Mesenchymal stem cell (in vitro differentiated cells and primary cell): ENCODE measurements around the gene EML4.

Source experiments
- DNase-seq: peaks from one replicate; pipeline ENCODE4 v3.0.0-alpha.2; 2013
- H2AFZ ChIP-seq: one replicate; pipeline ENCODE4 v1.6.1; 2013; ENCODE audit warnings: low read depth, mild to moderate bottlenecking, control low read depth, inconsistent platforms, low read length, moderate library complexity
- H2AK5ac ChIP-seq: 2 replicates; pipeline ENCODE4 v1.6.1; 2013; ENCODE audit warnings: low read length, moderate library complexity, mild to moderate bottlenecking, inconsistent platforms; ENCODE audit not compliant: severe bottlenecking
- H2BK120ac ChIP-seq: one replicate; pipeline ENCODE4 v1.6.1; 2013; ENCODE audit warnings: low read depth, mild to moderate bottlenecking, inconsistent platforms, low read length, moderate library complexity
- H2BK12ac ChIP-seq, 2 experiments: one replicate each; pipeline ENCODE4 v1.6.1; 2013; ENCODE audit warnings: inconsistent platforms in 2 of 2, low read length in 2 of 2, mild to moderate bottlenecking in 2 of 2, moderate library complexity in 2 of 2, control low read depth in 1 of 2
- H2BK15ac ChIP-seq: one replicate; pipeline ENCODE4 v1.6.1; 2013; ENCODE audit warnings: mild to moderate bottlenecking, low read depth, inconsistent platforms; ENCODE audit not compliant: poor library complexity, severe bottlenecking
- H2BK5ac ChIP-seq: 2 replicates; pipeline ENCODE4 v1.6.1; 2013; ENCODE audit warnings: low read depth, mild to moderate bottlenecking, low read length, control low read depth, inconsistent platforms; ENCODE audit not compliant: poor library complexity, severe bottlenecking
- H3K14ac ChIP-seq, 2 experiments: one replicate each; pipeline ENCODE4 v1.6.1; 2013; ENCODE audit warnings: inconsistent platforms in 2 of 2, low read length in 2 of 2, control low read depth in 1 of 2, mild to moderate bottlenecking in 1 of 2, moderate library complexity in 1 of 2
- H3K18ac ChIP-seq, 2 experiments: one replicate each; pipeline ENCODE4 v1.6.1; 2013; ENCODE audit warnings: inconsistent platforms in 2 of 2, low read length in 2 of 2, control low read depth in 1 of 2, low read depth in 1 of 2, mild to moderate bottlenecking in 1 of 2
- H3K23ac ChIP-seq, 2 experiments: one replicate each; pipeline ENCODE4 v1.6.1; 2013; ENCODE audit warnings: inconsistent platforms in 2 of 2, low read length in 2 of 2, mild to moderate bottlenecking in 2 of 2, moderate library complexity in 2 of 2, control low read depth in 1 of 2
- H3K27ac ChIP-seq: 2 replicates; pipeline ENCODE4 v1.5.1; 2013; ENCODE audit warnings: mild to moderate bottlenecking, moderate library complexity, low read length, control low read depth, inconsistent platforms; ENCODE audit not compliant: poor library complexity, severe bottlenecking
- H3K27me3 ChIP-seq, 2 experiments: 2 replicates each; pipeline versions ENCODE4 v1.6.1 to v1.7.0; 2013; ENCODE audit warnings: low read length in 2 of 2, mild to moderate bottlenecking in 2 of 2, moderate library complexity in 2 of 2, control low read depth in 1 of 2, inconsistent platforms in 1 of 2; ENCODE audit not compliant: control insufficient read depth in 1 of 2, insufficient read depth in 1 of 2
- H3K36me3 ChIP-seq, 2 experiments: 2 replicates each; pipeline versions ENCODE4 v1.6.1 to v1.7.0; 2013; ENCODE audit warnings: low read length in 2 of 2, control low read depth in 1 of 2, inconsistent platforms in 1 of 2, low read depth in 1 of 2, mild to moderate bottlenecking in 1 of 2; ENCODE audit not compliant: insufficient read depth in 2 of 2, control insufficient read depth in 1 of 2
- H3K4ac ChIP-seq, 2 experiments: one replicate each; pipeline ENCODE4 v1.6.1; 2013; ENCODE audit warnings: inconsistent platforms in 2 of 2, low read length in 2 of 2, mild to moderate bottlenecking in 2 of 2, moderate library complexity in 2 of 2, control low read depth in 1 of 2, low read depth in 1 of 2
- H3K4me1 ChIP-seq: 2 replicates; pipeline ENCODE4 v1.6.1; 2013; ENCODE audit warnings: low read depth, low read length, control low read depth; ENCODE audit not compliant: control insufficient read depth, insufficient read depth
- H3K4me2 ChIP-seq: 2 replicates; pipeline ENCODE4 v1.6.1; 2013; ENCODE audit warnings: low read length, mild to moderate bottlenecking, inconsistent platforms; ENCODE audit not compliant: poor library complexity, severe bottlenecking
- H3K4me3 ChIP-seq, 2 experiments: 2 replicates each; pipeline versions ENCODE4 v1.5.1 to v1.7.0; 2013; ENCODE audit warnings: low read length in 2 of 2, mild to moderate bottlenecking in 2 of 2, control low read depth in 1 of 2, low read depth in 1 of 2; ENCODE audit not compliant: insufficient read depth in 1 of 2
- H3K79me1 ChIP-seq: replicated peaks from 2 replicates; pipeline ENCODE4 v1.6.1; 2013; ENCODE audit warnings: mild to moderate bottlenecking, control low read depth, low read length, inconsistent platforms; ENCODE audit not compliant: poor library complexity, severe bottlenecking
- H3K9ac ChIP-seq: 2 replicates; pipeline ENCODE4 v1.7.0; 2013; ENCODE audit warnings: mild to moderate bottlenecking, low read length, moderate library complexity
- H3K9me3 ChIP-seq: 2 replicates; pipeline ENCODE4 v1.7.0; 2013; ENCODE audit warnings: mild to moderate bottlenecking, low read length; ENCODE audit not compliant: control insufficient read depth
- H4K8ac ChIP-seq: one replicate; pipeline ENCODE4 v1.6.1; 2013; ENCODE audit warnings: inconsistent platforms, mild to moderate bottlenecking, low read length, moderate library complexity
- H4K91ac ChIP-seq: one replicate; pipeline ENCODE4 v1.6.1; 2013; ENCODE audit warnings: mild to moderate bottlenecking, low read length, inconsistent platforms
- WGBS: methylation state at CpG from one replicate; pipeline ENCODE4 v1.1.7; 2013; ENCODE audit warnings: mixed read lengths; 5-methylcytosine and 5-hydroxymethylcytosine counted together

Gene EML4

GRCh38 chr2:42327125-42327524 lies 158.0 kb downstream of the EML4 start:
- Histone ChIP-seq H3K4ac (no peak overlapping the region), H2AK5ac (no peak overlapping the region), H2BK5ac (no peak overlapping the region), H4K8ac (no peak overlapping the region), H3K23ac (no peak overlapping the region), H3K79me1 (peaks cover 9% of the 10 kb centered on the region), H3K4me3 (no peak overlapping the region), H3K14ac (no peak overlapping the region), H3K27ac (no peak overlapping the region), H3K9ac (no peak overlapping the region), H3K9me3 (no peaks in the 10 kb centered on the region), H3K4me1 (no peaks in the 10 kb centered on the region), H2BK15ac (no peak overlapping the region), H2AFZ (no peak overlapping the region), H3K18ac (no peak overlapping the region), H3K27me3 (no peaks in the 10 kb centered on the region), H2BK12ac (no peak overlapping the region), H4K91ac (no peak overlapping the region), H3K4me2 (no peak overlapping the region), H2BK120ac (no peak overlapping the region), H3K36me3 (peaks cover 4 to 51% of the 10 kb centered on the region in 2 experiments)
- 90% methylated on average over 4 of the region's 4 CpGs for WGBS
- peak; percentile 14 for DNase-seq

DNA sequence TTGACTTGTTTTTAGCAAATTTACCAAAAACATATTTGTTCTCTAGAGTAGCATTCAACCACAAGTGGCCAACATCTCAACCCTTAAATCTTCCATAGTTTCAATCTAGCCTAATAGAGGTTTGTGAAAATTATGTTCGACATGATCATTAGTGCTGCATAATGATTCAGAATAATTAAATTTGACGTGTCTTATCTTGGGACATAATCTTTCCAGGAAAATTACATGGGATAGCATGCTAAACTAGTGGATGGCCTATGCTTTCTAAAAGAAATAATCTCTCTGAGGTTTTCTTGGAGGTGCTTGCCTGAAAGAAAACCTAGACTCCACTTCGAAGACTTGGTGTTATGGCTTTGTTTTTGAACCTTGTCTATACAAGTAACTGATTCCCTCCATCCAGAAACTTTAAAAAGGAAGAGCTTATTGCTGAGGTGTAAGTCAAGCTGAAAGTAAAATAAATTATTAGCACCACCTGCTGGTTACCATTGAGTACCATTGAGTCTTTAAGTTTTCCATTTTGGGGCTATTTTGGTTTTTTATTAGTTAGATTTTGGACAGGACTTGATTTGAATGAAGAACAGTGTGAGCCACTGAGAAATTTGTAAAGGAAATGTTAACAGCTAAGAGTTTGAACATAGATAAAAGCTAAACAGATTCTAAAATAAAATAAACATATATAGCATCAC lies 159.1 kb downstream of the EML4 start:
- no peak overlapping the region for H2AFZ ChIP-seq
- H2AK5ac ChIP-seq: no peak overlapping the region
- H3K4me3 ChIP-seq: no peak overlapping the region
- no peak overlapping the region for H3K14ac ChIP-seq
- no peak overlapping the region for H3K9ac ChIP-seq
- H3K4me2 ChIP-seq: no peak overlapping the region
- H4K8ac ChIP-seq: no peak overlapping the region
- H3K27me3 ChIP-seq: no peaks in the 10 kb centered on the region
- H2BK5ac ChIP-seq: no peak overlapping the region
- no peak overlapping the region for H2BK12ac ChIP-seq
- no peak overlapping the region for H4K91ac ChIP-seq
- H2BK120ac ChIP-seq: no peak overlapping the region
- H3K18ac ChIP-seq: no peak overlapping the region
- no peaks in the 10 kb centered on the region for H3K4me1 ChIP-seq
- WGBS: 96% methylated on average over 2 of the region's 3 CpGs
- H3K9me3 ChIP-seq: no peaks in the 10 kb centered on the region
- H2BK15ac ChIP-seq: no peak overlapping the region
- H3K36me3 ChIP-seq: peaks cover 4 to 63% of the 10 kb centered on the region in 2 experiments
- peak; percentile 40 for DNase-seq
- no peak overlapping the region for H3K27ac ChIP-seq
- H3K23ac ChIP-seq: no peak overlapping the region
- no peak overlapping the region for H3K4ac ChIP-seq
- peaks cover 7% of the 10 kb centered on the region for H3K79me1 ChIP-seq

DNA sequence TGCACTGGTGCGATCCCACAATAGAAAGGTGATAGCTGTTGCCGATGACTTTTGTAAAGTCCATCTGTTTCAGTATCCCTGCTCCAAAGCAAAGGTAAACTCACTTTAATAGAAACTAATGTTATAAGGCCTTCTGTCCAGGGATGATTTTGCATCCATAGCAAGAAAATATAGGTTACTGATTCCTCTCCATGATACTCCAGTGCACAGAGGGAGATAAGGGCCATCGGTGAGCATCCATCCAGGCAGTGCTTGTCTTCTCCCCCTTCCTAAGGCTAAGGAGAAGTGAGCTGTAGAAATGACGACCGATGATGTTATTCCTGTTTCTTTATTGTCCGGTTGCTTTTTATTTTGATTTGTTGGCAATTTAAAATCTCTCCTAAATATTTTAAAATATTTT lies 159.8 kb downstream of the EML4 start:
- Histone ChIP-seq H3K23ac (no peak overlapping the region), H3K79me1 (peaks cover 9% of the 10 kb centered on the region), H2AFZ (no peak overlapping the region), H3K14ac (no peak overlapping the region), H3K27ac (no peak overlapping the region), H3K4me2 (no peak overlapping the region), H3K9me3 (no peaks in the 10 kb centered on the region), H3K27me3 (no peaks in the 10 kb centered on the region), H3K4me3 (no peak overlapping the region), H2BK120ac (no peak overlapping the region), H4K91ac (no peak overlapping the region), H2AK5ac (no peak overlapping the region), H2BK12ac (peak overlapping the region in 1 of 2 experiments; percentile 33), H3K18ac (no peak overlapping the region), H3K9ac (no peak overlapping the region), H3K4ac (no peak overlapping the region), H3K36me3 (peaks cover 8 to 69% of the 10 kb centered on the region in 2 experiments), H3K4me1 (no peaks in the 10 kb centered on the region), H2BK15ac (no peak overlapping the region), H4K8ac (no peak overlapping the region), H2BK5ac (no peak overlapping the region)
- WGBS: 96% methylated on average over 3 of the region's 6 CpGs
- DNase-seq: no peak

DNA sequence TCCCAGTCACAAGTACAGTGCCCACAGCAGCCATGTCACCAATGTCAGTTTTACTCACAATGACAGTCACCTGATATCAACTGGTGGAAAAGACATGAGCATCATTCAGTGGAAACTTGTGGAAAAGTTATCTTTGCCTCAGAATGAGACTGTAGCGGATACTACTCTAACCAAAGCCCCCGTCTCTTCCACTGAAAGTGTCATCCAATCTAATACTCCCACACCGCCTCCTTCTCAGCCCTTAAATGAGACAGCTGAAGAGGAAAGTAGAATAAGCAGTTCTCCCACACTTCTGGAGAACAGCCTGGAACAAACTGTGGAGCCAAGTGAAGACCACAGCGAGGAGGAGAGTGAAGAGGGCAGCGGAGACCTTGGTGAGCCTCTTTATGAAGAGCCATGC lies 160.6 kb downstream of the EML4 start:
- Histone ChIP-seq H3K4ac (no peak overlapping the region), H3K23ac (no peak overlapping the region), H3K27me3 (no peaks in the 10 kb centered on the region), H4K91ac (no peak overlapping the region), H2AFZ (no peak overlapping the region), H3K79me1 (peaks cover 7% of the 10 kb centered on the region), H3K9me3 (no peaks in the 10 kb centered on the region), H3K18ac (no peak overlapping the region), H2BK12ac (no peak overlapping the region), H4K8ac (no peak overlapping the region), H3K4me1 (no peaks in the 10 kb centered on the region), H3K4me3 (no peak overlapping the region), H3K27ac (no peak overlapping the region), H2BK5ac (no peak overlapping the region), H3K36me3 (peaks cover 10 to 74% of the 10 kb centered on the region in 2 experiments), H2BK120ac (no peak overlapping the region), H3K9ac (peak overlapping the region; percentile 30), H3K4me2 (no peak overlapping the region), H2BK15ac (no peak overlapping the region), H3K14ac (no peak overlapping the region), H2AK5ac (no peak overlapping the region)
- no peak for DNase-seq
- WGBS: 100% methylated on average over 5 of the region's 5 CpGs
